Endothelial cell of umbilical vein (primary cell): Measurements from ENCODE around the gene DLGAP4. TPM values are rescaled to one million over a fixed set of nuclear protein-coding genes. Genes with fewer than 3 reads are reported as not detected.

Experiments
- BruUV-seq: library from RNA; stranded (reverse); fragments of 400-500 nt; replicated peaks from 2 replicates; lab custom pipeline; 2021; lab: Mats Ljungman, UMichigan
- CTCF ChIA-PET: fragments of 300-600, 350-600 bp; sonication (Branson Sonifier 250); formaldehyde crosslinking; loops from one replicate; lab custom pipeline; 2021; ENCODE audit warnings: antibody characterized with exemption, inconsistent platforms; lab: Charles Lee
- POLR2A ChIA-PET: fragments of 300-600, 350-600 bp; sonication (Branson Sonifier 250); formaldehyde crosslinking; loops from one replicate; lab custom pipeline; 2021; ENCODE audit warnings: antibody characterized with exemption, inconsistent platforms; lab: Charles Lee
- DNase-seq: peaks from one replicate; pipeline ENCODE4 v3.0.0-alpha.2; 2011; ENCODE audit warnings: low read depth, low spot score
- FAIRE-seq: peaks from 2 replicates; lab custom pipeline; 2011; peaks lifted over from hg19 to GRCh38; lab: Jason Lieb, UNC
- H2AFZ ChIP-seq: 2 replicates; pipeline ENCODE4 v1.6.0; 2012; ENCODE audit warnings: low read depth, low read length, control low read depth, inconsistent platforms
- H3K27ac ChIP-seq: 2 replicates; pipeline ENCODE4 v1.5.1; 2011; ENCODE audit warnings: low read depth, mild to moderate bottlenecking, control low read depth, low read length, moderate library complexity; ENCODE audit not compliant: insufficient read depth
- H3K27me3 ChIP-seq, 2 experiments: 2 replicates each; pipeline versions ENCODE4 v1.6.0 to v1.6.1; 2011; ENCODE audit warnings: low read length in 2 of 2, mixed read lengths in 1 of 2; ENCODE audit not compliant: control insufficient read depth in 2 of 2, insufficient read depth in 2 of 2
- H3K36me3 ChIP-seq, 2 experiments: 2 replicates in 1 of 2; 3 replicates in 1 of 2; pipeline ENCODE4 v1.5.1; 2011; ENCODE audit warnings: low read length in 2 of 2, mild to moderate bottlenecking in 1 of 2, moderate library complexity in 1 of 2; ENCODE audit not compliant: control insufficient read depth in 2 of 2, insufficient read depth in 2 of 2; ENCODE audit errors: extremely low read depth in 1 of 2
- H3K4me1 ChIP-seq: 3 replicates; pipeline ENCODE4 v1.5.1; 2011; ENCODE audit warnings: mild to moderate bottlenecking, low read length; ENCODE audit not compliant: control insufficient read depth, insufficient read depth; ENCODE audit errors: extremely low read depth
- H3K4me2 ChIP-seq: 2 replicates; pipeline ENCODE4 v1.6.1; 2011; ENCODE audit warnings: low read length, control low read depth, mixed read lengths; ENCODE audit not compliant: insufficient read depth
- H3K4me3 ChIP-seq, 3 experiments: fragments of 200-600 bp in 1 of 3; sonication (generic), shearing (Covaris generic) in 1 of 3; replicated peaks in 1 of 3; 2 replicates each; pipeline ENCODE4 v1.5.1; 2011 to 2016; ENCODE audit warnings: control low read depth in 3 of 3, low read length in 3 of 3, mild to moderate bottlenecking in 2 of 3, inconsistent platforms in 1 of 3, low read depth in 1 of 3, moderate library complexity in 1 of 3; ENCODE audit not compliant: insufficient read depth in 1 of 3
- H3K79me2 ChIP-seq: 2 replicates; pipeline ENCODE4 v1.6.0; 2012; ENCODE audit warnings: low read length, inconsistent platforms; ENCODE audit not compliant: control insufficient read depth, insufficient read depth
- H3K9ac ChIP-seq: replicated peaks from 2 replicates; pipeline ENCODE3; 2011; ENCODE audit warnings: low read length, control low read depth; ENCODE audit not compliant: insufficient read depth; ENCODE audit errors: extremely low read depth
- H3K9me1 ChIP-seq: replicated peaks from 3 replicates; pipeline ENCODE4 v1.6.0; 2011; ENCODE audit warnings: mild to moderate bottlenecking, low read length; ENCODE audit not compliant: control insufficient read depth, insufficient read depth; ENCODE audit errors: extremely low read depth
- H3K9me3 ChIP-seq: replicated peaks from 2 replicates; pipeline ENCODE4 v1.5.1; 2012; ENCODE audit warnings: low read length, inconsistent platforms; ENCODE audit not compliant: control insufficient read depth, insufficient read depth
- H4K20me1 ChIP-seq: replicated peaks from 2 replicates; pipeline ENCODE3; 2011; ENCODE audit warnings: mild to moderate bottlenecking, low read length; ENCODE audit not compliant: control insufficient read depth, insufficient read depth; ENCODE audit errors: extremely low read depth
- EZH2 ChIP-seq: IDR thresholded peaks from 2 replicates; pipeline ENCODE4 v1.6.1; 2012; ENCODE audit warnings: borderline replicate concordance, low read depth, mild to moderate bottlenecking, moderate library complexity, low read length, inconsistent platforms; ENCODE audit not compliant: severe bottlenecking
- FOS ChIP-seq: IDR thresholded peaks from 2 replicates; pipeline ENCODE4 v1.6.1; 2011; ENCODE audit warnings: mild to moderate bottlenecking, low read length, moderate library complexity, borderline replicate concordance; ENCODE audit not compliant: insufficient read depth
- GATA2 ChIP-seq: IDR thresholded peaks from 2 replicates; pipeline ENCODE4 v1.7.0; 2011; ENCODE audit warnings: low read depth, mild to moderate bottlenecking, moderate library complexity, mixed read lengths, low read length; ENCODE audit not compliant: insufficient read length, insufficient read depth
- JUN ChIP-seq: IDR thresholded peaks from 2 replicates; pipeline ENCODE4 v1.6.1; 2011; ENCODE audit warnings: borderline replicate concordance, low read depth; ENCODE audit not compliant: insufficient read length, insufficient read depth
- MYC ChIP-seq: IDR thresholded peaks from one replicate; pipeline ENCODE4 v1.6.1; 2011; ENCODE audit warnings: mild to moderate bottlenecking, low read depth, low read length
- POLR2A ChIP-seq: IDR thresholded peaks from 2 replicates; pipeline ENCODE4 v1.6.1; 2012; ENCODE audit warnings: low read depth, mild to moderate bottlenecking, control low read depth, low read length
- POLR2AphosphoS5 ChIP-seq: IDR thresholded peaks from 2 replicates; pipeline ENCODE4 v1.6.1; 2012; ENCODE audit warnings: low read depth, mild to moderate bottlenecking, control low read depth, low read length, moderate library complexity; ENCODE audit not compliant: insufficient read depth
- dilution Hi-C: fragments of 300-500 bp; cut with MboI; formaldehyde crosslinking; loops from one replicate; pipeline ENCODE4 v1.15.0; 2019; ENCODE audit warnings: low sequenced_read_pairs; ENCODE audit not compliant: extremely low pct_ligation_motif_present
- intact Hi-C: fragments of 100-400 bp; cut with micrococcal nuclease; formaldehyde crosslinking; loops from one replicate; pipeline ENCODE4 v1.10.0; 2022
- polyA plus RNA-seq, 4 experiments: library from polyadenylated mRNA; depleted of rRNA in 3 of 4; stranded (reverse) in 3 of 4; unstranded in 1 of 4; fragments of >200 nt; gene quantifications; 2 replicates each; pipeline versions ENCODE4 v1.2.1 to v1.2.3, GENCODE V29; 2011 to 2012; ENCODE audit warnings: missing spikeins in 1 of 4
- total RNA-seq: library from RNA; stranded (reverse); gene quantifications from 2 replicates; pipeline ENCODE4 v1.2.3, GENCODE V29; 2021
- TF ChIP-seq, protein P1 (sequence below), 2 donors: IDR thresholded peaks; 1 replicate in 1 of 2; 2 replicates in 1 of 2; pipeline ENCODE4 v1.5.1; 2011; ENCODE audit warnings: low read length in 2 of 2, mild to moderate bottlenecking in 2 of 2, moderate library complexity in 2 of 2, control low read depth in 1 of 2, inconsistent platforms in 1 of 2, low read depth in 1 of 2; ENCODE audit not compliant: insufficient read depth in 1 of 2; ENCODE audit errors: extremely low read depth in 1 of 2
- TF ChIP-seq, protein P2 (sequence below): IDR thresholded peaks from 2 replicates; pipeline ENCODE4 v1.6.1; 2011; ENCODE audit not compliant: insufficient read depth, insufficient read length

DLGAP4 gene
- total and polyA plus RNA-seq, 2 donors (not counting 3 experiments of a cell fraction or from before 2014, with no cell fraction given): 57.5 to 125 TPM

DNA sequence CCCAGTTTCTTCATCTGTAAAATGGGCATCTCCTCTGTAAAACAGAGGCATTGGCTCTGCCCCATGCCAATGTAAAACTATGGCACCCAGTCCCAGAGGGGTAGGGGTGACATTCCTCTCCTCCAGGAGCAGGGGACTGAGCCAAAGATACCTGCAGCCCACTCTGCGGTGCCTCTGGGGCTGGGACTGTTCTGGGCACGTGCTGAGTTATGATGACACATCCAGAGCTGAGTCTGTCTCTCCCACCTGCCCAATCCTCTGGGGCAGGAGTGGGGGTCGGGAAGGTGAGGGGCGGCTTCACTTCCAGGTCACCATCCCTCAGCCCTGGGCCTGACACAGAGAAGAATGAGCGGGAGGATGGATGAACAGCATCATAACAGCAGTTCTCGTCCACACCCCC is 40.0 kb upstream of the DLGAP4 start:
- no peak for TF ChIP-seq POLR2A
- TF ChIP-seq MYC: no peak
- no peak for TF ChIP-seq EZH2
- TF ChIP-seq JUN: no peak
- TF ChIP-seq, protein P1, sequence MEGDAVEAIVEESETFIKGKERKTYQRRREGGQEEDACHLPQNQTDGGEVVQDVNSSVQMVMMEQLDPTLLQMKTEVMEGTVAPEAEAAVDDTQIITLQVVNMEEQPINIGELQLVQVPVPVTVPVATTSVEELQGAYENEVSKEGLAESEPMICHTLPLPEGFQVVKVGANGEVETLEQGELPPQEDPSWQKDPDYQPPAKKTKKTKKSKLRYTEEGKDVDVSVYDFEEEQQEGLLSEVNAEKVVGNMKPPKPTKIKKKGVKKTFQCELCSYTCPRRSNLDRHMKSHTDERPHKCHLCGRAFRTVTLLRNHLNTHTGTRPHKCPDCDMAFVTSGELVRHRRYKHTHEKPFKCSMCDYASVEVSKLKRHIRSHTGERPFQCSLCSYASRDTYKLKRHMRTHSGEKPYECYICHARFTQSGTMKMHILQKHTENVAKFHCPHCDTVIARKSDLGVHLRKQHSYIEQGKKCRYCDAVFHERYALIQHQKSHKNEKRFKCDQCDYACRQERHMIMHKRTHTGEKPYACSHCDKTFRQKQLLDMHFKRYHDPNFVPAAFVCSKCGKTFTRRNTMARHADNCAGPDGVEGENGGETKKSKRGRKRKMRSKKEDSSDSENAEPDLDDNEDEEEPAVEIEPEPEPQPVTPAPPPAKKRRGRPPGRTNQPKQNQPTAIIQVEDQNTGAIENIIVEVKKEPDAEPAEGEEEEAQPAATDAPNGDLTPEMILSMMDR (IDR thresholded peaks at IDR 0.05; ENCODE audit: extremely low read depth in 1 of 2, insufficient read depth in 1 of 2, low read depth in 1 of 2, low read length in 2 of 2): no peak
- TF ChIP-seq, protein P2, sequence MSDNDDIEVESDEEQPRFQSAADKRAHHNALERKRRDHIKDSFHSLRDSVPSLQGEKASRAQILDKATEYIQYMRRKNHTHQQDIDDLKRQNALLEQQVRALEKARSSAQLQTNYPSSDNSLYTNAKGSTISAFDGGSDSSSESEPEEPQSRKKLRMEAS: no peak
- no peak for TF ChIP-seq POLR2AphosphoS5
- TF ChIP-seq GATA2: no peak
- TF ChIP-seq FOS: no peak
- H3K4me3 ChIP-seq: no peak overlapping the region
- no peaks in the 10 kb centered on the region for H3K79me2 ChIP-seq
- H3K27me3 ChIP-seq: no peaks in the 10 kb centered on the region
- no TSS peak for BruUV-seq
- DNase-seq (no peak), FAIRE-seq (no peak)
- intact Hi-C loops (no loop called here), dilution Hi-C loops (no loop called here)
- H3K9ac ChIP-seq: no peak overlapping the region
- no peaks in the 10 kb centered on the region for H3K9me1 ChIP-seq
- no peaks in the 10 kb centered on the region for H3K36me3 ChIP-seq
- no peaks in the 10 kb centered on the region for H4K20me1 ChIP-seq
- CTCF ChIA-PET: no interaction called here
- H3K27ac ChIP-seq: no peak overlapping the region
- H2AFZ ChIP-seq: no peak overlapping the region
- no peaks in the 10 kb centered on the region for H3K4me1 ChIP-seq
- POLR2A ChIA-PET: no interaction called here
- H3K4me2 ChIP-seq: no peak overlapping the region
- H3K9me3 ChIP-seq: no peaks in the 10 kb centered on the region
